Measurements from ENCODE around the gene ANKS3.

The ANKS3 gene

DNA sequence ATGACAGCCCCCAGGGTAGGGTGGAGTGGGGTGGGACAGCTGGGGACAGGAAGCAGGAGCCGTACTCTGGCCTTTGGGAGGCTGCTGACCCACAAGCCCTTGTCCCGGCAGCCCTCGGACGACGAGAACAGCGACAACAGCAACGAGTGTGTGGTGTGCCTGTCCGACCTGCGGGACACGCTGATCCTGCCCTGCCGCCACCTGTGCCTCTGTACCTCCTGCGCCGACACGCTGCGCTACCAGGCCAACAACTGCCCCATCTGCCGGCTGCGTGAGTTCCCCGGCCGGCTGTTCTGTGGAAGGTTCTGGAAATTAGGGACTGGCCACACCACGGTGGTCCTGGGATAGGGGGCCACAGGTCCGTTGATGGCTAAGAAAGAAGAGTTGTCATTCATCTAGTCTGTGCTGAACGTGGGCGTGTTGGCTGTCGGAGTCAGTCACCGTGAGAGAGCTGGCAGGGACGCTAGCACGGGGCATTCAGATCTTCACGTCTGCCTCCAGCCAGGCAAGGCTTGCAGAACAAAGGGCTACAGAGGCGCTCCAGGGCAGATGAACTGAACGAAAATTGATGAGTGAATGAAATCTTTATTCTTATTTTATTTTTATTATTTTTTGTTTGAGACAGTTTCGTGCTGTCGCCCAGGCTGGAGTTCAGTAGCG lies 60.6 kb downstream of the ANKS3 start:
- DNase-seq (ENCODE audit: low spot score): no peak

DNA sequence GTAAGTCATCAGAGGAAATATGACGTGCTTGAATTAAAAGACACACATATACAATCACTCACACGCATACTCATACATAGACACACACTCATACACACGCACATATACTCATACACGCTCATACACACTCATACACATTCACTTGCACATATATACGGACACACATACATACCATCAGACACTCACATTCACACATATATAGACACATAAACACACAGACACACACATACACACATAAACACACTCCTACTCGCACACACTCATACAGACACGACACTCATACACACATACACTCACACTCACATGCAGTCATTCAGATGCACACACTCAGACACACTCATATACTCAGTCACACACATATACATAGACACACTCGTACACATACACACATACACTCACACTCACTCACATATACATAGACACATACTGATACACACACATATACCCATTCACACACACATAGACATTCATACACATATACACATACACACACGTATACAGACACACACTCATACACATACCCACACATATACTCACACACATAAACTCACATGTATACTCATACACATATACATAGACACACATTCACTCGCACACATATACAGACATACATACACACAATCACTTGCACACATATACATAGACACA lies 65.6 kb downstream of the ANKS3 start:
- DNase-seq (ENCODE audit: low spot score): no peak

DNA sequence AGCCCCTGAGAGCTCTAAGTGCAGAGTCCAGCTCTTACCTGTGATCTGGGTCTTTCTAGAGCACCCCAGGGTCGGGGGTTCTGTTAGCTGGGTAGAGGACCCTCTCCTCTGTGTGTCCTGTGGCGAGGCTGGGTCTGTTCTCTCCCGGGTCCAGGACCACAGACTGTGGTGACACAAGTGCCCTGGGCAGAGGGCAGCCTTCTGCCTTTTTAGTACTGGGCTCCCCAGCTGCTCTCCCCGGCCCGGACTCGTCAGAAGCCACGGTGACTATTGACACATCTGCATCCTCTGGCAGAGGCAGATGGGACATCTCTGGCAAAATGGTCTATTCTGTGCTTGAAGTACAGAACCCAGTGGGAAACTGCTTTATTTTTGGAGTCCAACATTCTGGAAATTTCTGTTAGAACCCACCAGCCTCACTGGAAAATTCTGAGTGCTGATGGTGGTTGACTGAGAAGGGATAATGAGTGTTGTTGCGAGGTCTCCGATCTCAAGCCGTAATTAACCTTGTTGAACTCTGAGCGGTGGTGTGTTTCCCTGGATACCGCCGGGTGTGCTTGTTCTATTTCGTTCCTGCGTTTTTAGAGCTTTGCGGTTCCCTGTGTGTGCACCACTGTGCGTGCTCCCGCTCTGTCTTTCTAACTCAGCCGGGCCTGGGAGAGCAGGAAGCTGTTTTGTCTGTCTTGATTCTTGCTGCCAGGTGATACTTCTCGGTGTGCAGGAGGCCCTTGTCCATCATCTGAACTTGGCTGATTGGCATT lies 66.7 kb downstream of the ANKS3 start:
- DNase-seq (ENCODE audit: low spot score): no peak

DNA sequence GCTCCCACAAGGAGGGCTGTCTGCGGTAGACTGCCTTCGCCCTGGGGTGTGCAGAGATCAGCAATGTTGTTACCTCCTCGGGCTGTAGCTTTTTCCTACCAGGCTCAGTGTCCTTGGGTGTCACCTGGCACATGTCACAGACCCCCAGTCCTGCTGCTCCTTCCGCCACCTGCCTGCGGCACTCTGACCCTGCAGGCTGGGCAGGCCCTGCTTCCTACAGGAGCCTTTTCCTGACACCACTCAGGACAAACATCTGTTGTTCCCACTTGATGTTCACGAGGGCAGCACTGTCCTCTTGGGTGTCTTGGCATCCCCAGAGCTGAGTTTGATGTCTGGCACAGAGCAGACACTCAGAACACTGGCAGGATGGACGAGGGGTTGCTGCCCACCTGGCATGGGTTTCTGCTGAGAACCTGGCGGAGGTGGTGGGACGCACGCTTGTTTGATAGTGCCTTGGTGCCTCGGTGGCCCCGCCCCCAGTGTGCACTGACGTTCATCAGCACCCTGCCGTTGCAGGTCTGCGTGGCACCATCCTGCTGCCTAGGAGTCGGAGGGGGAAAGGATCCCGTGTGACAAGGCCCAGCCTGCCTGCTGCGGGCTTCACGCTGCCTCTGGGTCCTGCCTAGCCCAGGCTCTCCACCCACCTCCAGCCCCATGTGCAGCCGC lies 67.4 kb downstream of the ANKS3 start:
- DNase-seq (ENCODE audit: low spot score): no peak

DNA sequence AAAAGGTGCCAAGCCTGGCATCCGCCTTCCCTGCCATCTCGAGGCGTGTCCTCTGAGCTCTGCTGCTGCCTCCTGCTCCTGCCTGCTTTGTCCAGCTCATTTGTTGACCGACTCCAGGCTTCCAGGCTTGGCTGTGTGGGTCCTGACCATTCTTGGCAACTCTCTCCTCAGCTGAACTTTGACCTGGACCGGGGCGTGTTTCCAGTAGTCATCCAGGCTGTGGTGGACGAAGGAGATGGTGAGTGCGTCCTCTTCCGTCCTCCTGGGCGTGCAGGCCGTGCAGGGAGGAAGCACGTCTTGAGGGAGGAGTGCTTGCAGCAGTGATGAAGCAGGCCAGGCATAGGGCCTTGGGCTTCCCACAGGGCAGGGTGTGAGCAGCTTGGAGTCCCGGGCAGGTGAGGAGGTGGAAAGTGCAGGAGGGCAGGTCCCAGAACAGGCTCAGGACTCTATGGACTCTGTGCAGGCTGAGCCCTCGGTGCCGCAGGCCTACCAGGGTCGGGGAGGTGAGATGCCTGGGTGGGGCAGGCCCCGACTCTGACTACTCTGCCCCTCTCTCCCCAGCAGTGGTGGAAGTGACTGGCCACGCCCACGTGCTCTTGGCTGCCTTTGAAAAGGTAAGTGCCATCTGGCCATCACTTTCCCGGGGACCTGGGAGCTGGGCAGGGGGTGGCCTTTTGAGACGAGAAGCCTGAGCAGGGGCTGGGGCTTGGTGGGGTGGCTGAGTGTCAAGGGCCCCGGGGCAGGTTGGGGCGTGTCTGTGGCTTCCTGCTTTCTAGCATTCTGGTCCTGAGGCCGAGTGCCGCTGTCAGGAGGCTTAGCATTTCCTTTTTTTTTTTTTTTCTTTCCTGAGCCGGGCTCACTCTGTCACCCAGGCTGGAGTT lies 69.3 kb downstream of the ANKS3 start:
- DNase-seq (ENCODE audit: low spot score): peak; percentile 71

DNA sequence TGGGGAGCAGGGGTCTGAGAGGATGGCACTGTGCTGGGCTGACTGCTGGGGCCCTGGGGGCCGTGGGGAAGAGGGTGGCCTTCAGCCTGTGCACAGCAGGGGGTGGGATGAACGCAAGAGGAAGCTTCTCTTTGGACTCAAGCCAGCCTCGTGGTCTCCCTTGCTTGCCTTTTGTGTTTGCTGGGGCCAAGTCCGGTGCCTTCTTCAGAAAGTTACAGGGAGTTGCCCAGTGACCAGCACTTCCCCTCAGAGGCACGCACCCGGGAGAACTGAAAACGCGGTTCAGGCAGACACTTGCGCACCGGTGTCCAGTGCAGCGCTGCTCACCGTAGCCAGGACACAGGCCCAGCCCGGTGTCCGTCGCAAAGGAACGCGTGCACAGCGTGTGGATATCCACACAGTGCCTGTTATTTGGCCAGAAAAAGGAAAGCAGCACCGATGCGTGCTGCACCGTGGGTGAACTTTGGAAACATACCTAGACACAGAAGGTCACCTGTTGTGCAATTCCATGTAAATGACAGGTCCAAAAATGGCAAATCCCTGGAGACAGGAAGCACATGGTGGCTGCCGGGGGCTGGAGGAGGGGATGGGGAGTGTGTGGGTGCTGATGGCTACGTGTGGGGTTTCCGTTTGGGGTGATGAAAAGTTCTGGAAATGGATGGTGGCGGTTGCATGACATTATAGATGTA lies 70.2 kb downstream of the ANKS3 start:
- no peak for DNase-seq (ENCODE audit: low spot score)

DNA sequence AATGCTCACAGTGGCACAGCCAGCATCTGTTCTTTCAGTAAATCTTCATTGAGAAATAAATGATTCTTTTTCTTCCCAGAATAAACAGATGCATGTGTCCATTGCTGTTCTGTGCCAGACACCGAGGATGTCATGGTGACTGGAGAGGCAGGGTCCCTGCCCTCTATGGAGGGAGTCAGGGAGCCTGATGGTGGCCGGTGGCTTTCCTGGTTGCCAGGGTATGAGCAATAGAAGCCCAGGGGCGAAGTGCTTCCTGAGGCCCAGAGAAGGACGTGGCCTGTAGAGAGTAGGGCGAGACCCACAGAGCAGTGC lies 70.7 kb downstream of the ANKS3 start:
- no peak for DNase-seq (ENCODE audit: low spot score)

DNA sequence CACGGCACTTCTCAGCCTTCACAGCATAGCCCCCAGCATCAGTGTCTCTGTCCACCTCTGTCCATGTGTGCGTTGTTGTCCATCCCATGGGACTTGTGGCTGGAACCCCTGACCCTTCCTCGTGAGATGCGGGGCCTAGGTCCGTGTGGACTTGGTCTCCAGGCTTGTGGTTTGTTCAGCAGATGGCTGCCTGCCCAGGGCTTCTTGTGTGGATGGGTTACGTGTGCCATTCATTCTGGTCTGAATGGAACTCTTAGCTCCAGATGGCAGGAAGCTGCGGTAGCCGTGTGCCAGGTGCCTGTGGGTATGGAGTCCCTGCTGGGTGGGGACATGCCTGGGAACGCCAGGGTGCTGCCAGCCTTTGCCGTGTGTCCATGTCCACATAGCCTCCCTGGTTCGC lies 72.4 kb downstream of the ANKS3 start:
- DNase-seq (ENCODE audit: low spot score): no peak

DNA sequence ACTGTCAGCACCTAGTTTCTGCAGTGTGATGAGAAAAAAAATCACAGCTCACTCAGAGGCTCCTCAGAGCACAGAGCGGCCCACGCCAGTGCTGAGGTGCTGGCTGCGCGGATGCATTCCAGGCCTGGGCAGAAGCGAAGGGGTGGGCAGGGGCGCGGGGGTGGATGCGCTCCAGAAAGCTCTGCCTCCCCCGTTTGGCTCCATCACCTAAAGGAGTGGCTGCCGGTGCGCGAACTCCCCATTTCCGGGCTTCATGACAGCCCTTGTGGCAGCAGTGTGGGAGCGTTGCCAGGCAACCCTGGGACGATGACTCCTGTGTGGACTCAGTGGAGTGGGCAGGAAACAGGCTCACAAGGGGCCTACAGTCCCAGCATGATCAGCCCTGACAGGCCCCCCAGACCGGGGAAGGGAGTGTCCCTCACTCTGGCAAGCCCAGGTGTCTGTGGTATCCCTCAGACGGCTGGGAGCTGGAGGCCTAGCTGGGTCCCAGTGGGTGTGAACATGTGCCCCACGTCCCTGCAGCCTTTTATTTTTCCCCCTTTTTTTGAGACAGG lies 73.5 kb downstream of the ANKS3 start:
- peak; percentile 52 for DNase-seq (ENCODE audit: low spot score)

DNA sequence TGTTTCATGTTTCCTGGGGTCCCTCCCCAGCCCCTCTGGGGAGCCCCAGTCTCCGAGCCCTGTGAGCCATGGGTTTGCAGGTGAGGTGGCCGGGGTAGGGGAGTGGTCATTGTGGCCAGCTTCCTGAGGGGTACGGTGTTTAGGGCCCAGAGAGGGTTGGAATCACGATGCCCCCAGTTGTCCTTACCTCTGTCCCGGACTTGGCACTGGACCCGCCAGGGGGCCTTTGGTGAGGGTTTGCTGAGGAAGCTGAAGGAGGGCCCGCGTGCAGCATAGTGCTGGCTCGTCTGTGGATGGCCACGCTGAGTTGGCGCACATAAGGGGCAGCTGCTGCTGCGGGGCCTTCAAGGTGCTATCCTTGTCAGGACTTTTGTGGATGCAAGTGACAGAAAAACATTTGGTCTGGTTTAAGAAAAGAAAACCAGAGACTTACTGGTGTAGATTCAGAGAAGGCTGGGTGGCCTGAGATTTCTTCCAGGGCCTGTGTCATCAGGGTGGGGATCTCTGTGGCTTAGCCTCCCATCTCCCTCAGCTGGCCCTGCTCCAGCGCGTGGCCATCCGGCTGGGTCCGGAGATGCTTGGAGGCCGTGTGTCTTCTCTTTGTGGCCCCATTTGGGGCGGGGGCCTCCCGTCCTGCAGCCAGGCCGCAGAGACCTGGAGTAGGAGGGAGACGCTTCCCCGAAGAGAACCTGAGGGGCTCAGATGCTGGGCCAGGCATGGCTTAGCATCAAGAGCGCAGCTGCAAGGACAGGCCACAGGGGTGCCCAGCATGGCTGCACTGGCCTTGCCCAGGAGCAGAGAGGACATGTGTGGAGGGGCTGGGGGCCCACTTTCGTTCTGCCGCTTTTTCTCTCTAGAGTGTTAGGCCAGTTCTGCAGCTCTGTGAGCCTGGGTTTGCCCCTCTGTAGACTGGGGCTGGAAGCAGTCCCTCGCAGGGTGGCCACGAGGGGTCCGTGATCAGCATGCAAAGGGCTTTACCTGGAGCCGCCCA lies 74.4 kb downstream of the ANKS3 start:
- no peak for DNase-seq (ENCODE audit: low spot score)

DNA sequence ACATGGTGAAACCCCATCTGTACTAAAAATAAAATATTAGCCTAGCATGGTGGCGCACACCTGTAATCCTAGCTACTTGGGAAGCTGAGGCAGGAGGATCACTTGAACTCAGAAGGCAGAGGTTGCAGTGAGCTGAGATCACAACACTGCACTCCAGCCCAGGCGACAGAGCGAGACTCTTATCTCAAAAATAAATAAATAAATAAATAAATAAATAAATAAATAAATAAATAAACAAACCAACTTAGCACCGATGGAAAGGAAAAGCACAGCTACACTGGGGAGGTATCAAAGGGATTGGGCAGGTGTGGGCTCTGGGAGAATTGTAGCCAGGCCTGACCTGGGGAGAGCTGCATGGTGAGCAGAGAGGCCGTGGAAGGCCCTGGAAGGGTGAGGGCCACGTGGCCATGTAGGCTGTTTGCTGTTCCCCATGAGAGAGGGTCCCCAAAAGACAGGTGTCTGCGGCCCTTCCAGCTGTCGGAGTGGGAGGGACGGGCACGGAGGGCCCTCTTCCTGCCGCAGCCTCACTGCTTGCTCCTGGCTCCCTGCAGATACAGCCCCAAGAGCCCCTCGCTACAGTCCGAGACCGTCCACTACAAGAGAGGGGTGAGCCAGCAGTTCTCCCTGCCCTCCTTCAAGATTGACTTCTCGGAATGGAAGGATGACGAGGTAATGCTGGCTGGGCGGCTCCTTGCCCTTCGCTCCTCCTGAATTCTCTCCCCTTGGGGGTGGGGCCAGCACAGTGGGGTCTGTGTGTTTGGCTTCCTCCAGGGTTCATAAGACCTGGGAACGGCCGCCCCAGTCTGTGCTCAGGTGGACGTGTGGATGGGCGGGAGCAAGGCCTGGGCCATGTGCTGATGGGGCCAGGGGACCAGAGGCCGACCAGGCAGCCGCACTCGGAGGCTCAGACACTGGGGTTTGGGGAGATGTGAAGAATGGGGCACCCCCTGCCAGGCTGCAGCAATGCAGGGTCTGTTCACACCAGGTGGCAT lies 77.1 kb downstream of the ANKS3 start:
- DNase-seq (ENCODE audit: low spot score): no peak

DNA sequence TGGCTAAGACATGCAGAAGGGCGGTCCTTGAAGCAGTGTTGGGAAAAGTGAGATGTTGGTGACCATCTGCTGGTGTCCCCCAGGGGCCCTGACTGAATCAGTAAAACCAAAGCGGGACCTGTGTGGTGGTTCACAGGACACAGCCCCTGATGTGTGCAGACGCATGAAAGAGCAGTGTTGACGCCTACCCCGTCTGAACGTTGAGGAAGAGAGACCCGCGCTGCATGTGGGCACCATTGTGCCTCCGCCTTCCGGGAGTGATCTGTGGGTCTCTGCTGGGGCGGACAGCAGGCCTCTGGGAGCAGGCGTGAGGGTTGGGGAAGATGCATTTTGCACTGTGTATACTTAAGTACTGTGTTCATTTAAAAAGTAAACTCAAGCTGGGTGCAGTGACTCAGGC lies 77.8 kb downstream of the ANKS3 start:
- no peak for DNase-seq (ENCODE audit: low spot score)

DNA sequence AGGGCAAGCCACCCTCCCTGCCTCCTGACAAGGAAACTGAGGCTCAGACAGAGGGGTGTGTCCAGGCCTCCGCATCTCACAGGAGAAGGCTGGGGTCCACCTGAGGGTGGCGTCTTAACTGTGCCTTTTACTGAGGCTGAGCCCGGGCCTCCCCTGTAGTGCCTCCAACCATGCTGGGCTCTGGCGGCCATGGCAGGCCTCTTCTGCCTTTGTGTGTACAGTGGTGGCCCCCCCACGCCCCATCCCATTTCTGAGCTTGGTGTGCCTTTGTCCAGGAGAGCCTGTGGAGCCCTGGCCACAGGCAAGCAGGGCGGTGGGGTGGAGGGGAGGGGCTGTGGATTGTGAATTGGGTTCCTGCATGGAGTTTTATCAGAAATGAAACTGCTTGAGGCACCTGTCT lies 78.3 kb downstream of the ANKS3 start:
- no peak for DNase-seq (ENCODE audit: low spot score)

DNA sequence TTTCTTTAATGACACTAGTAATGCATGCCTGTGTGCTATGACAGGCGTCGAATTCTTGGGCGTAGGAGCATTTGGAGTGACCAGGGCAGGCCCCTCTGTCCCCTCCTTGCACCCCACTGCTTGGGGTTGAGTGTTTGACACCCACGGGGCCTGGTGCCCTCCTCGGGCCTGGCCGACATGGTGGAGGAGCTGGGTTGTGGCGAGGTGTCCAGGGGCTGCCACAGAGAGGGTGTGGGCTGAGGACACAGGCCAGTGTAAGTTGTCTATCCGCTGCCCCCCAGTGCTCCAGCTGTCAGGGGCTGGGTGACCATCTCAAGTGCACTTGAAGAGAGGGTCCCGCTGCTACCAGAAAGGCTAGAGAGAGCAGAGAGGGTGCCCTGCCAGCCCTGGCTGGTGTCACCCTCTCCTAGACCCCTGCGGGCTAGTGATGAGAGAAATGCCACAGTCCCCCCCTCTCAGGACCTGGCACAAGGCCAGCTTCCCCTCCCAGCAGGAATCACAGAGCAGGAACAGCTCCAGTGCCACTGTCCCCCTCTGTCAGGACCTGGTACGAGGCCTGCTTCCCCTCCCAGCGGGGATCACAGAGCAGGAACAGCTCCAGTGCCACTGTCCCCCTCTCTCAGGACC lies 79.0 kb downstream of the ANKS3 start:
- DNase-seq (ENCODE audit: low spot score): no peak

DNA sequence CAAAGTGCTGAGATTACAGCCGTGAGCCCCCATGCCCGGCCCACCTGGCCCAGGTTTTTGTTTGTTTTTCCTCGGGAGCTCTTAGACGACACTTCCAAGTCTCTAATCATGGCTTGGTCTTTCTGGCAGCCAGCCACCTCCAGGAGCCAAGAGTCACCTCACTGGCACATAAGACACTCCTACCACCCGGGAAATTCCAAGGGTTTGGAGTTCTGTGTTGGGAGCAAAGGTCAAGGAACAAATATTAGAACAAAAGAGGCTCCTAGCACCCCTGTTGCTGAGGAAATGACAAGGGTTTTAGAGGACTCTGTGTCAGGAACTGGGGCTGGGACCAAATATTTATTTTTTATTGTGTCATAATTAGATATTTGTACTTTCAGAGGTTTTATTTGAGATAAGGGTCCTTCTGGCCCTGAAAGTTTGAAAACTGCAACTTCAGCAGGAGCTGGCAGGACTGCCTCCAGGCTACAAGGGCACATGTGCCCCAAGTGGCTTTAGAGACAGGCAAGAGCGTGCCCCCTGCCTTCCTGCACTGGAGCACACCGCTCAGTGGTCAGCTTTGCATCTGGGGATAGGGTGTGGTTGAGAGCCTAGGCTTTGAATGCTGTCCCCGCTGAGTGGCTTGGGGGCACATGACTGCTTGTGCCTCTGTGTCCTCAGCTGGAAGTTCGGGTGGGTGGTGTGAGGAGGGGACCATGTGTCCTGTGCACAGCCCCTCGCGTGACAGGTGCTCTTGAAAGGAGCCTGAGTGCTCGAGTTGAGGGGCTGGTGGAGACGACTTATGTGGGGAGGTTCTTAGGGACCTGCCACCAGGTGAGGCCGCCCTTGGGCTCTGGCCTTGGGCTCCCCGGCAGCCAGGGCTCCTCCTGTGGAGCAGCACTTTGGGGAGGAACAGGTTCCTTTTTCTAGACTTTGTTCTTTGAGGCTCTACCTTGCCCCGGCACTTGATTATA lies 79.8 kb downstream of the ANKS3 start:
- no peak for DNase-seq (ENCODE audit: low spot score)

DNA sequence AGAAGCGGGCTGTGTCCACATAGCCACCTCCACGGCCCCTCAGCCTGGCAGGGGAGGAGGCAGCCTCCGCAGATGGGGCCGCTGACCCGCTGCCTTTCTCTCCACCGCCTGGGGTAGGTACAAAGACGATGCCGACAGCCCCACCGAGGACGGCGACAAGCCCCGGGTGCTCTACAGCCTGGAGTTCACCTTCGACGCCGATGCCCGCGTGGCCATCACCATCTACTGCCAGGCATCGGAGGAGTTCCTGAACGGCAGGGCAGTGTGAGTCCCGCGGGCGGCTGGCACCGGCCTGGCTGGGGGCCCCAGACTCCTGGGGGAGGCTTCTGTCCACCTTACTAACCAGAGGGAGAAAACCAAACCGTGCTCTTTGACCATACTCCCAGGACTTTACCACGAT lies 81.5 kb downstream of the ANKS3 start:
- DNase-seq (ENCODE audit: low spot score): no peak

DNA sequence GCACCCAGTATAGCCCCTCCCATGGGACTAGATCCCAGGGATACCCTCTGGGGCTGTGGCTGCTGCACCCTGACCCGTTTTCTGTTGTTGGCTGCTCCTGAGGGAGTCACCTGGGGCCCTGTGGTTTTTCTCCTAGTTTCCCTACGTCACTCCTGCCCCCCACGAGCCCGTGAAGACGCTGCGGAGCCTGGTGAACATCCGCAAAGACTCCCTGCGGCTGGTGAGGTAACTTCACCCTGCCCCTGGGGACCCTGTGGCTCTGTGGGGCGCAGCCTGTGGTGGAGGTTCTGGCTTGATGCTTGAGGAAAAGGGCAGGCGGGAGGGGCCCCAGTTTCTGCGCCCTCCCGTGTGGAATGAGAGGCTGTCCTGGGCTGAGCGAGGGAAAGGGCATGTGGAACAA lies 82.2 kb downstream of the ANKS3 start:
- DNase-seq (ENCODE audit: low spot score): no peak
